ELR (cell line): ENCODE data around the gene PRDM16.

ENCODE experiments used
- DNase-seq: peaks from one replicate; pipeline ENCODE4 v3.0.0-alpha.2; 2015; ENCODE audit warnings: low read depth

Gene PRDM16

GRCh38 chr1:3475839-3476573, 407.0 kb downstream of the PRDM16 start:
- no peak for DNase-seq

GRCh38 chr1:3476666-3477065, 407.7 kb downstream of the PRDM16 start:
- DNase-seq = no peak

GRCh38 chr1:3477241-3477995, 408.4 kb downstream of the PRDM16 start:
- DNase-seq = no peak

GRCh38 chr1:3478187-3478586, 409.2 kb downstream of the PRDM16 start:
- no peak for DNase-seq

DNA sequence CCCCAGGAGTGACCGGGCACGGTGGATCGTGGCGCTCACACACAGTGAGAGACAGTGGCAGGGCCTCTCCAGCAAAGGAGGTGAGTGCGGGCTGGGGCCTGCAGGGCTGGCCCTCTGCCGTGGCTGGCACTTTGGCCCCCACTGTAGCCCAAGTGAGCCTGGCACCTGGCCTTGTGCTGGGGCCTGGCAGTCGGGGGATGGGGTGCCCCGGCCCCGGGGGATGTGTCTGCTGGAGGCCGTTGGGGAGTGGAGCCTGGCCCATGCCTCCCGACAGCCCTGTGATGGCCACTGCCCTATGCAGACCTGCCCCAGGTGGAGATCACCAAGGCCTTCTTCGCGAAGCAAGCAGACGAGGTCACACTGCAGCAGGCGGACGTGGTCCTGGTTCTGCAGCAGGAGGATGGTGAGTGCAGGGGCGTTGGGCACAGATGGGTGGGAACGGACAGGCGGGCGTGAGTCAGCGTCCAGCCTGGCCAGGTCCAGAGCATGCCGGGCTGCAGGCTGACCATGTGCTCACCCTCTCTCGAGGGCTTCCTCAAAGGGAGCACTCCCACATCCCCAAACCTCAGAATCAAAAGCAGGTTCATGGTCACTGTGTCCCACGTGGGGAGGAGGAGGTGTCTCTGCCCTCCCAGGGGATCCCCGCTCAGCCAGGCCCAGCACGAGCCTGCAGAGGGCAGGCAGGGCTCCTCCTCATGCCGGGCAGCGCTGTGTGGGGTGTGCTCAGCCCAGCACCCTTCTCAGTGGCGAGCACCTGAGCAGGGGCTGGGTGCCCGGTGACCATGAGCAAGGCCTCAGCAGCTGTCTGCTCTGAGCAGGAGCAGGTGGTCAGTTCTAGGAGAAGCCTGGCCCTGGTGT, 410.7 kb downstream of the PRDM16 start:
- no peak for DNase-seq

DNA sequence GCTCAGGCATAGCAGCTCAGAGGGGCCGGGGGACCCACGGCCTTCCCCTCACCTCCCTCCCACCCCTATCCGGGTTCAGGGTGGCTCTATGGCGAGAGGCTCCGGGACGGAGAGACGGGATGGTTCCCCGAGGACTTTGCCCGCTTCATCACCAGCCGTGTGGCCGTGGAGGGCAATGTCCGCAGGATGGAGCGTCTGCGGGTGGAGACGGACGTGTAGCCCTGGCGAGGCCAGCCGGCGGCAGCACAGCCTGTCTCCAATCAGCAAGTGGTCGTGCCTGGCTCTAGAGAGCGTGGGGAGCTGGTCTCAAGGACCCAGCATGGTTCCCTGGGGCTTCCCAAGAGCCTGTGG, 411.3 kb downstream of the PRDM16 start:
- DNase-seq = no peak

GRCh38 chr1:3481046-3481445, 412.0 kb downstream of the PRDM16 start:
- no peak for DNase-seq

DNA sequence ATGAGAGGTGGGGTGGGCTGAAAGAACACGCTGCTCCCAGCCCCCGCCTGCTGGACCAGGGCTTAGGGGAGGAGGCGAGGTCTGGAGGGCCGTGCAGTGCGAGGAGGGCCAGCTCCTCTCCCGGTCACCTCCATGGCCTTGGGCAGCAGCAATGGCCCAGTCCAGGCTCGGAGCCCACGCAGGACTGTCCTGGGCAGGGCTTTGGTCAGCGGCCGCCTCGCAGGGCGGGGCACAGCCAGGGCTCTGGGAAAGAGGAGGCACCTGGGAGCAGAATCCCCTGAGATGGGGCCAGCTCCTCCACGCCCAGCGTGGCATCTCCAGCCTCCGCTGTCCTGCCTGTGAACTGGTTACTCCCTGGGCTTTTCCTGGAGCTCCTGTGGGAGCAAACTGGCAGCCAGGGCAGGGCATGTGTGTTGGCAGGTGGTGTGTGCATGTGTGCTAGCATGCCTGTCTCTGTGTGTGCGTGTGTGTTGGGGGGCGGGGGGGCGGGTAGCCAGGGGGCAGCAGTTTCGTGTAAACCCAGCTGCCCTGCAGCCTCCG, 412.9 kb downstream of the PRDM16 start:
- no peak for DNase-seq

- peak; percentile 83 for DNase-seq
Observed at GRCh38 chr1:3482378-3482849, 413.4 kb downstream of the PRDM16 start.

DNA sequence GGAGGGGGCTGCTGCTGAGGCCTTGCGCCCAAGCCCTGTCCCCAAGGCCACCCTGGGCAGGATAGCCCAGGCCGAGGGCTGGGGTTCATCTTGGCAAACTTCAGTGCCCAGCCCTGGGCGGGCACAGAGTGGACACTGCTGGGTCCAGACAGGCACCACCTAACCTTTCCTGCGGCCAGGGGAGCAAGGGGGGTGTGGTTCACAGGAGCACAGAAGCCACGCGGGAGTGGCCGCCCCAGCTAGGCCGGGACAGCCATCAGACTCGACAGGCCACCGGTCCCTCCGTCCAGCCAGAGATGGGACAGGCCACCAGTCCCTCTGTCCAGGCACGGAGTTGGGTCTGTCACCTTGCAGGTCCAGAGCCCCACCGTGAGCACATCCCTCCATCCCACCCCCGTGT, 414.4 kb downstream of the PRDM16 start:
- DNase-seq = no peak

DNA sequence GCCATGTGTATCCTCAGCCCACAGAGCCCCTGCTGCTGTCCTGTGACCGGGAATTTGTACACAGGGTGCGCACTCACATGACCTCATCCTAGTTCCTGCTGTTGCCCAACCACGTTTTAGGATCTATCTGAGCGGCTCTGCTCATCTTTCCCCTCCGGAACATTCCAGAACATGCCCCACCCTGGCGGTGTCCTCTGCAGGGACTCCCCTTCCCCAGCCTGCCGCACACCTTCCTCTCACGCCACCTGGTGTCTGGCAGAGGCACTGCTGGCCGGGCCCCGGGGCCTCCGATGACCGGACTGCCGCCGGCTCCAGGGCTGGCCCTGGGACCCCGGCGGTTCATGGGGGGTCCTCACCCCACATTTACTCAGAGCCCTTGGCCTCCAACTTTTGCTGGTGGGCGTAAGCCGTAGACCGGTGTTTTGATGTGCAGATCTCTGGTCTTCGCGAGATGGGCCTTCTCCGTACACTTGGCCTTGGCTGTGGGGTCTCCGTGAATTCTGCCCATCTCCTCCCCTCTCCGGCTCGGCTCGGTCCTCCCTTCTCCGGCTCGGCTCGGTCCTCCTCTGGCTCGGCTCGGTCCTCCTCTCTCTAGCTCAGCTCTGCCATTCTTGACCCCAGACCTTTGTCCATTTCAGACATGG, 414.9 kb downstream of the PRDM16 start:
- peak; percentile 35 for DNase-seq

- DNase-seq = no peak
Observed at GRCh38 chr1:3485016-3485415, 416.0 kb downstream of the PRDM16 start.
